Right lobe of liver (tissue), 6 donors: ENCODE results near the gene FAM32A. TPM values are rescaled to one million over a fixed set of nuclear protein-coding genes. Genes with fewer than 3 reads are reported as not detected.
"Not testable (repeated sequence)": the region's sequence is repeated elsewhere in the genome, so short reads cannot be mapped to it uniquely, and the experiment has no call there.

Experiments
- ATAC-seq, 4 donors: fragments of 200-7000 bp; cut with Tn5 transposase; one replicate each; pipeline ENCODE4 v1.9.1; 2020; ENCODE audit warnings: mild to moderate bottlenecking in 4 of 4, moderate library complexity in 4 of 4
- DNase-seq, 3 donors: peaks; one replicate each; pipeline ENCODE4 v3.0.0-alpha.2; 2020
- H3K27ac ChIP-seq, 3 donors: fragments of 200-600 bp; one replicate each; pipeline ENCODE4 v1.8.0; 2022
- H3K27me3 ChIP-seq, 2 donors: fragments of 200-600 bp; one replicate each; pipeline ENCODE4 v1.8.0; 2022
- H3K36me3 ChIP-seq, 4 donors: fragments of 200-600 bp; sonication (generic) in 1 of 4; one replicate each; pipeline versions ENCODE4 v1.5.1 to v1.8.0; 2017 to 2022; ENCODE audit warnings: control low read depth in 1 of 4
- H3K4me1 ChIP-seq, 4 donors: fragments of 200-600 bp; sonication (generic) in 1 of 4; one replicate each; pipeline versions ENCODE4 v1.5.1 to v1.8.0; 2017 to 2022; ENCODE audit warnings: control low read depth in 1 of 4
- H3K4me3 ChIP-seq, 3 donors: fragments of 200-600 bp; one replicate each; pipeline ENCODE4 v1.8.0; 2022
- H3K9me3 ChIP-seq, 4 donors: fragments of 200-600 bp; sonication (generic) in 1 of 4; one replicate each; pipeline versions ENCODE4 v1.5.1 to v1.8.0; 2017 to 2022; ENCODE audit warnings: control low read depth in 1 of 4
- POLR2A ChIP-seq: fragments of 450-650 bp; IDR thresholded peaks from one replicate; pipeline ENCODE4 v1.6.1; 2017; ENCODE audit warnings: antibody characterized with exemption, mild to moderate bottlenecking
- WGBS: methylation state at CpG from one replicate; pipeline ENCODE4 v1.1.6; 2018; ENCODE audit warnings: low coverage, low lambda C conversion rate; ENCODE audit not compliant: insufficient coverage; ENCODE audit errors: missing lambda C conversion rate; 5-methylcytosine and 5-hydroxymethylcytosine counted together
- intact Hi-C, 2 donors: fragments of 100-400 bp; cut with DNase I; formaldehyde crosslinking; loops; one replicate each; pipeline versions ENCODE4 v1.11.2 to v1.14.1; 2022
- total RNA-seq, 6 experiments: library from RNA; depleted of rRNA in 2 of 6; stranded (reverse); fragments of >200 nt in 2 of 6; fragmentation: NEBNext Ultra II Directional in 3 of 6; extraction: Animal tissue kit (Norgen Biotek cat#: 25700) in 3 of 6; gene quantifications; one replicate each; pipeline versions ENCODE4 v1.1.0 to v1.2.4, GENCODE V29; 2016 to 2023
- TF ChIP-seq, protein P1 (sequence below), 4 donors: fragments of 200-600 bp in 3 of 4; fragments of 450-650 bp in 1 of 4; IDR thresholded peaks; one replicate each; pipeline versions ENCODE4 v1.5.1 to v1.8.0; 2016 to 2022; ENCODE audit warnings: antibody characterized with exemption in 4 of 4, mild to moderate bottlenecking in 2 of 4
- donor health status: DM: no; HTN: yes; CAD: no.
- donor health status: DM: no; HTN: no; CAD: no.
- donor health status: DM: no; HTN: no; CAD: no.
- donor health status: DM: no; HTN: yes; CAD: no.
- donor health status: DM: no; HTN: yes; CAD: no.

FAM32A gene
- total RNA-seq, 6 experiments from 2014 or later = 32.1 to 65.8 (median 37.5) TPM

GRCh38 chr19:16167055-16167454 is 18.2 kb upstream of the FAM32A start:
- Histone ChIP-seq H3K4me3 (no peak overlapping the region), H3K4me1 (peaks cover 0 to 11% (median 3%) of the 10 kb centered on the region in 4 donors), H3K27me3 (no peaks in the 10 kb centered on the region), H3K9me3 (no peaks in the 10 kb centered on the region), H3K27ac (no peak overlapping the region), H3K36me3 (no peaks in the 10 kb centered on the region)
- DNase-seq (no peak), ATAC-seq (no peak)
- TF ChIP-seq, protein P1, sequence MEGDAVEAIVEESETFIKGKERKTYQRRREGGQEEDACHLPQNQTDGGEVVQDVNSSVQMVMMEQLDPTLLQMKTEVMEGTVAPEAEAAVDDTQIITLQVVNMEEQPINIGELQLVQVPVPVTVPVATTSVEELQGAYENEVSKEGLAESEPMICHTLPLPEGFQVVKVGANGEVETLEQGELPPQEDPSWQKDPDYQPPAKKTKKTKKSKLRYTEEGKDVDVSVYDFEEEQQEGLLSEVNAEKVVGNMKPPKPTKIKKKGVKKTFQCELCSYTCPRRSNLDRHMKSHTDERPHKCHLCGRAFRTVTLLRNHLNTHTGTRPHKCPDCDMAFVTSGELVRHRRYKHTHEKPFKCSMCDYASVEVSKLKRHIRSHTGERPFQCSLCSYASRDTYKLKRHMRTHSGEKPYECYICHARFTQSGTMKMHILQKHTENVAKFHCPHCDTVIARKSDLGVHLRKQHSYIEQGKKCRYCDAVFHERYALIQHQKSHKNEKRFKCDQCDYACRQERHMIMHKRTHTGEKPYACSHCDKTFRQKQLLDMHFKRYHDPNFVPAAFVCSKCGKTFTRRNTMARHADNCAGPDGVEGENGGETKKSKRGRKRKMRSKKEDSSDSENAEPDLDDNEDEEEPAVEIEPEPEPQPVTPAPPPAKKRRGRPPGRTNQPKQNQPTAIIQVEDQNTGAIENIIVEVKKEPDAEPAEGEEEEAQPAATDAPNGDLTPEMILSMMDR (IDR thresholded peaks at IDR 0.05) = no peak
- no peak for TF ChIP-seq POLR2A
- 85% methylated on average over 4 of the region's 5 CpGs for WGBS
- intact Hi-C loops = no loop called here

- no peak overlapping the region for H3K4me3 ChIP-seq
- WGBS = 13% methylated on average over 1 of the region's 2 CpGs
- intact Hi-C loops = no loop called here
- no peak for TF ChIP-seq POLR2A
- TF ChIP-seq, protein P1 (IDR thresholded peaks at IDR 0.05) = no peak
- no peaks in the 10 kb centered on the region for H3K9me3 ChIP-seq
- H3K36me3 ChIP-seq = no peaks in the 10 kb centered on the region
- H3K27ac ChIP-seq = no peak overlapping the region
- H3K4me1 ChIP-seq = peaks cover 0 to 11% (median 3%) of the 10 kb centered on the region in 4 donors
- DNase-seq (no peak), ATAC-seq (no peak)
- H3K27me3 ChIP-seq = no peaks in the 10 kb centered on the region
These were observed 16.6 kb upstream of the FAM32A start for GRCh38 chr19:16168465-16169081.

- intact Hi-C loops = loop anchor here (10.0 kb wide), 2 partner anchors 135 to 535 kb away; no protein-coding TSS in a partner anchor
- DNase-seq = no peak
- Histone ChIP-seq H3K27ac (no peak overlapping the region), H3K4me3 (no peak overlapping the region), H3K4me1 (no peaks in the 10 kb centered on the region), H3K27me3 (no peaks in the 10 kb centered on the region), H3K36me3 (no peaks in the 10 kb centered on the region), H3K9me3 (no peaks in the 10 kb centered on the region)
- ATAC-seq = no peak
- TF ChIP-seq POLR2A = no peak
- TF ChIP-seq, protein P1 (IDR thresholded peaks at IDR 0.05) = no peak
- WGBS = 92% methylated on average over 1 of the region's 1 CpG
These were observed 15.1 kb upstream of the FAM32A start for GRCh38 chr19:16170134-16170533.

DNA sequence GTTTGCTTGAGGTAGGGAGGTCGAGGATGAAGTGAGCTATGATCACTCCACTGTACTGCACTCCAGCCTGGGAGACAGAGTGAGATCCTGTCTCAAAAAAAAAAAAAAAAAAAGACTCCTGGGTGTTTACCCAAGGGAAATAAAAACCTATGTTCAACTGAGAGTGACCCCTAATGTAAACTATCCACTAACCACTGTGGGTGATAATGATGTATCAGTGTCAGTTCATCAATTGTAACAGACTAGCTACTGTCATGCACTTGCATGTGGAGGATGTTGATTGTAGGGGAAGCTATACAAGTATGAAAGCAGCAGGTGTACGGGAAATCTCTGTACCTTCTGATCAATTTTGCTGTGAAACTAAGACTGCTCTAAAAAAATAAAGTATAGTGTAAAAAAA is 9.3 kb upstream of the FAM32A start:
- ATAC-seq (no peak), DNase-seq (no peak)
- no peaks in the 10 kb centered on the region for H3K36me3 ChIP-seq
- intact Hi-C loops = loop anchor here (10.0 kb wide), 2 partner anchors 141 to 541 kb away; no protein-coding TSS in a partner anchor
- H3K4me3 ChIP-seq = no peak overlapping the region
- no peaks in the 10 kb centered on the region for H3K27me3 ChIP-seq
- 58% methylated on average over 2 of the region's 2 CpGs for WGBS
- TF ChIP-seq, protein P1 (IDR thresholded peaks at IDR 0.05) = no peak
- TF ChIP-seq POLR2A = no peak
- H3K9me3 ChIP-seq = no peaks in the 10 kb centered on the region
- no peaks in the 10 kb centered on the region for H3K4me1 ChIP-seq
- no peak overlapping the region for H3K27ac ChIP-seq

GRCh38 chr19:16178866-16179265 is 6.3 kb upstream of the FAM32A start:
- intact Hi-C loops = loop anchor here (10.0 kb wide), 2 partner anchors 144 to 544 kb away; no protein-coding TSS in a partner anchor
- not testable (repeated sequence) for H3K4me1 ChIP-seq, DNase-seq, H3K27ac ChIP-seq, H3K9me3 ChIP-seq, H3K4me3 ChIP-seq, H3K27me3 ChIP-seq, ATAC-seq, H3K36me3 ChIP-seq
- WGBS = 78% methylated on average over 3 of the region's 5 CpGs
